ENCODE data around the gene LCLAT1. TPM values are rescaled to one million over a fixed set of nuclear protein-coding genes. Genes with fewer than 3 reads are reported as not detected.

The LCLAT1 gene
- total RNA-seq, result 13.3 and 16.3 TPM in 2 replicates

GRCh38 chr2:30447149-30448045 is at the start of gene LCLAT1:
Gene LCLAT1 (plus strand): TSS chr2:30447246. CDS start chr2:30525591, 78,345 bp downstream.

Other genes with a start within 250 kb of the LCLAT1 start
- 8.9 and 10.8 TPM in 2 replicates for gene LBH, start 215.7 kb upstream of the LCLAT1 start, total RNA-seq